HEK293 (cell line): ENCODE results near the gene PPP4C.

ENCODE experiments used
- GLI2 ChIP-seq: fragments of 450-650 bp; formaldehyde crosslinking; IDR thresholded peaks from 2 replicates; pipeline ENCODE4; 2017; ENCODE audit warnings: missing biosample characterization, missing genetic modification characterization, low read depth, borderline replicate concordance
- KLF1 ChIP-seq: fragments of 450-650 bp; formaldehyde crosslinking; IDR thresholded peaks from 2 replicates; pipeline ENCODE4 v1.5.1; 2016; ENCODE audit warnings: missing biosample characterization, missing genetic modification characterization
- KLF7 ChIP-seq: fragments of 450-650 bp; formaldehyde crosslinking; IDR thresholded peaks from 2 replicates; pipeline ENCODE4 v1.5.1; 2016; ENCODE audit warnings: missing biosample characterization, missing genetic modification characterization, borderline replicate concordance
- MEIS1 ChIP-seq: sonication (generic); formaldehyde crosslinking; IDR thresholded peaks from 2 replicates; pipeline ENCODE4 v1.8.1; 2022; ENCODE audit warnings: missing genetic modification reagents, mild to moderate bottlenecking, borderline replicate concordance
- MZF1 ChIP-seq: fragments of 450-650 bp; formaldehyde crosslinking; IDR thresholded peaks from 2 replicates; pipeline ENCODE4 v1.5.1; 2017; ENCODE audit warnings: missing biosample characterization, missing genetic modification characterization, borderline replicate concordance
- OVOL3 ChIP-seq: fragments of 450-650 bp; formaldehyde crosslinking; IDR thresholded peaks from 2 replicates; pipeline ENCODE4 v1.5.1; 2016; ENCODE audit warnings: missing biosample characterization, missing genetic modification characterization
- PATZ1 ChIP-seq: fragments of 450-650 bp; formaldehyde crosslinking; IDR thresholded peaks from 2 replicates; pipeline ENCODE4 v1.5.1; 2016; ENCODE audit warnings: missing biosample characterization, missing genetic modification characterization
- SP2 ChIP-seq: fragments of 450-650 bp; formaldehyde crosslinking; IDR thresholded peaks from 2 replicates; pipeline ENCODE4 v1.5.1; 2016; ENCODE audit warnings: missing biosample characterization, missing genetic modification characterization
- SP7 ChIP-seq: fragments of 450-650 bp; formaldehyde crosslinking; IDR thresholded peaks from 2 replicates; pipeline ENCODE4 v1.5.1; 2016; ENCODE audit warnings: missing biosample characterization, missing genetic modification characterization
- ZBTB17 ChIP-seq: fragments of 450-650 bp; formaldehyde crosslinking; IDR thresholded peaks from 2 replicates; pipeline ENCODE4 v1.5.1; 2016; ENCODE audit warnings: missing biosample characterization, missing genetic modification characterization
- ZFP69B ChIP-seq: fragments of 450-650 bp; formaldehyde crosslinking; IDR thresholded peaks from 2 replicates; pipeline ENCODE4 v1.5.1; 2016; ENCODE audit warnings: missing biosample characterization, missing genetic modification characterization
- ZNF211 ChIP-seq: fragments of 450-650 bp; formaldehyde crosslinking; IDR thresholded peaks from 2 replicates; pipeline ENCODE4 v1.5.1; 2016; ENCODE audit warnings: low read depth, missing biosample characterization, missing genetic modification characterization
- ZNF311 ChIP-seq: fragments of 450-650 bp; formaldehyde crosslinking; IDR thresholded peaks from 2 replicates; pipeline ENCODE4 v1.5.1; 2017; ENCODE audit warnings: missing biosample characterization, missing genetic modification characterization, borderline replicate concordance
- ZNF324 ChIP-seq: fragments of 450-650 bp; formaldehyde crosslinking; IDR thresholded peaks from 2 replicates; pipeline ENCODE4 v1.5.1; 2016; ENCODE audit warnings: missing biosample characterization, missing genetic modification characterization
- ZNF404 ChIP-seq: fragments of 450-650 bp; formaldehyde crosslinking; IDR thresholded peaks from 2 replicates; pipeline ENCODE4 v1.5.1; 2017; ENCODE audit warnings: missing biosample characterization, missing genetic modification characterization
- ZNF518A ChIP-seq: fragments of 450-650 bp; formaldehyde crosslinking; conservative IDR thresholded peaks from 2 replicates; pipeline ENCODE4 v1.5.1; 2016; ENCODE audit warnings: low read depth, missing biosample characterization, missing genetic modification characterization
- ZNF548 ChIP-seq: fragments of 450-650 bp; formaldehyde crosslinking; IDR thresholded peaks from 2 replicates; pipeline ENCODE4 v1.5.1; 2016; ENCODE audit warnings: missing biosample characterization, missing genetic modification characterization
- ZNF629 ChIP-seq: fragments of 450-650 bp; formaldehyde crosslinking; IDR thresholded peaks from 2 replicates; pipeline ENCODE4 v1.5.1; 2017; ENCODE audit warnings: missing biosample characterization, missing genetic modification characterization
- ZNF654 ChIP-seq: fragments of 450-650 bp; formaldehyde crosslinking; IDR thresholded peaks from 2 replicates; pipeline ENCODE4 v1.5.1; 2016; ENCODE audit warnings: low read depth, missing biosample characterization, missing genetic modification characterization
- ZNF664 ChIP-seq: fragments of 450-650 bp; formaldehyde crosslinking; IDR thresholded peaks from 2 replicates; pipeline ENCODE4 v1.5.1; 2016; ENCODE audit warnings: missing biosample characterization, missing genetic modification characterization
- ZNF677 ChIP-seq: fragments of 450-650 bp; IDR thresholded peaks from 2 replicates; pipeline ENCODE4 v1.5.0; 2018; ENCODE audit warnings: missing biosample characterization, mild to moderate bottlenecking, missing genetic modification characterization, moderate library complexity
- TF ChIP-seq, protein P1 (sequence below): fragments of 450-650 bp; formaldehyde crosslinking; IDR thresholded peaks from 2 replicates; pipeline ENCODE4 v1.5.1; 2016; ENCODE audit warnings: missing biosample characterization, missing genetic modification characterization
- TF ChIP-seq, protein P2 (sequence below): fragments of 450-650 bp; formaldehyde crosslinking; IDR thresholded peaks from 2 replicates; pipeline ENCODE4 v1.5.1; 2017; ENCODE audit warnings: missing biosample characterization, mild to moderate bottlenecking, missing genetic modification characterization, moderate library complexity
- TF ChIP-seq, protein P3 (sequence below): fragments of 450-650 bp; formaldehyde crosslinking; IDR thresholded peaks from 2 replicates; pipeline ENCODE4 v1.5.1; 2016; ENCODE audit warnings: missing biosample characterization, missing genetic modification characterization
- TF ChIP-seq, protein P4 (sequence below): fragments of 450-650 bp; formaldehyde crosslinking; IDR thresholded peaks from 2 replicates; pipeline ENCODE4 v1.5.1; 2016; ENCODE audit warnings: missing biosample characterization, missing genetic modification characterization

Gene PPP4C

DNA sequence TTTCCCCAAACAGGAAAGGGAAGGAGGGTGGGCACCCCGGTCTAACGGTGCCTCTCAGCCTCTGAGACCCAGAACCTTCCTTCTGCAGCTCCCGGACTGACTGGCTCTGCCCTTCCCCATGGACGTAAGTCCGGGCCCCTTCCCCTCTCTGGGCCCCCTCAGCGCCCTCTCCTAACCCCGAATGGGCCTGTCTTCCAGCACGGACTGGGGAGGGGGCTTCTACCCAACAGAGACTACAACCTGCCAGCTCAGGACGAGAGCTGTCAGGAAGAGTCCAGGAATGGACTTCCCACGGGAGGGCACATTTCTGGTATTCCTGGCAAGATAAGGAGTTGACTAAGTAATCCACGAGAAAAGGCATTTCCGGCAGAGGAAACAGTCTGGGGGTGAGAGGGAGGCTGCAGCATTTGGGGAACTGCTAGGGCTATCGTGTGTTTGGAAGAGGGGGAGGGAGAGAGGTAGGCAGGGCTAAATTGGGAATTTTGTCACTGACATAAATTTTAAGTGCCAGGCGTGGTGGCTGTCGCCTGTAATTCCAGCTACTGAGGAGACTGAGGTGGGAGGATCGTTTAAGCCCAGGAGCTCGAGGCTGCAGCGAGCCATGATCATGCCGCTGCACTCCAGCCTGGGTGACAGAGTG, 22.3 kb upstream of the PPP4C start (continued):
- TF ChIP-seq ZNF654 (tag by site-specific recombination) (no peak), ZNF677 (tag by site-specific recombination) (no peak), ZNF548 (no peak), ZNF664 (tag by site-specific recombination) (0 out of 2 replicates have a peak, but pooled peaks have one; percentile 70), KLF7 (0 out of 2 replicates have a peak, but pooled peaks have one; percentile 26), ZNF211 (tag by site-specific recombination) (no peak), PATZ1 (tag by site-specific recombination) (peak; percentile 87), ZNF629 (peak; percentile 21), MZF1 (tag by site-specific recombination) (peak; percentile 56; the same call in 1 of the 2 replicates), OVOL3 (tag by site-specific recombination) (no peak), GLI2 (tag by site-specific recombination) (no peak), ZNF518A (tag by site-specific recombination) (no peak), SP2 (peak; percentile 77), KLF1 (tag by site-specific recombination) (peak; percentile 33; the same call in 1 of the 2 replicates), ZNF324 (tag by site-specific recombination) (no peak), ZNF311 (tag by site-specific recombination) (no peak), ZNF404 (no peak), SP7 (peak; percentile 80; the same call in 1 of the 2 replicates), ZBTB17 (peak; percentile 92), ZFP69B (tag by site-specific recombination) (no peak), MEIS1 (CRISPR knock-in tag) (0 out of 2 replicates have a peak, but pooled peaks have one; percentile 51)
- TF ChIP-seq, protein P1, sequence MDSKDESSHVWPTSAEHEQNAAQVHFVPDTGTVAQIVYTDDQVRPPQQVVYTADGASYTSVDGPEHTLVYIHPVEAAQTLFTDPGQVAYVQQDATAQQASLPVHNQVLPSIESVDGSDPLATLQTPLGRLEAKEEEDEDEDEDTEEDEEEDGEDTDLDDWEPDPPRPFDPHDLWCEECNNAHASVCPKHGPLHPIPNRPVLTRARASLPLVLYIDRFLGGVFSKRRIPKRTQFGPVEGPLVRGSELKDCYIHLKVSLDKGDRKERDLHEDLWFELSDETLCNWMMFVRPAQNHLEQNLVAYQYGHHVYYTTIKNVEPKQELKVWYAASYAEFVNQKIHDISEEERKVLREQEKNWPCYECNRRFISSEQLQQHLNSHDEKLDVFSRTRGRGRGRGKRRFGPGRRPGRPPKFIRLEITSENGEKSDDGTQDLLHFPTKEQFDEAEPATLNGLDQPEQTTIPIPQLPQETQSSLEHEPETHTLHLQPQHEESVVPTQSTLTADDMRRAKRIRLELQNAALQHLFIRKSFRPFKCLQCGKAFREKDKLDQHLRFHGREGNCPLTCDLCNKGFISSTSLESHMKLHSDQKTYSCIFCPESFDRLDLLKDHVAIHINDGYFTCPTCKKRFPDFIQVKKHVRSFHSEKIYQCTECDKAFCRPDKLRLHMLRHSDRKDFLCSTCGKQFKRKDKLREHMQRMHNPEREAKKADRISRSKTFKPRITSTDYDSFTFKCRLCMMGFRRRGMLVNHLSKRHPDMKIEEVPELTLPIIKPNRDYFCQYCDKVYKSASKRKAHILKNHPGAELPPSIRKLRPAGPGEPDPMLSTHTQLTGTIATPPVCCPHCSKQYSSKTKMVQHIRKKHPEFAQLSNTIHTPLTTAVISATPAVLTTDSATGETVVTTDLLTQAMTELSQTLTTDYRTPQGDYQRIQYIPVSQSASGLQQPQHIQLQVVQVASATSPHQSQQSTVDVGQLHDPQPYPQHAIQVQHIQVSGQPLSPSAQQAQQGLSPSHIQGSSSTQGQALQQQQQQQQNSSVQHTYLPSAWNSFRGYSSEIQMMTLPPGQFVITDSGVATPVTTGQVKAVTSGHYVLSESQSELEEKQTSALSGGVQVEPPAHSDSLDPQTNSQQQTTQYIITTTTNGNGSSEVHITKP (tag by site-specific recombination), result peak; percentile 89
- TF ChIP-seq, protein P2, sequence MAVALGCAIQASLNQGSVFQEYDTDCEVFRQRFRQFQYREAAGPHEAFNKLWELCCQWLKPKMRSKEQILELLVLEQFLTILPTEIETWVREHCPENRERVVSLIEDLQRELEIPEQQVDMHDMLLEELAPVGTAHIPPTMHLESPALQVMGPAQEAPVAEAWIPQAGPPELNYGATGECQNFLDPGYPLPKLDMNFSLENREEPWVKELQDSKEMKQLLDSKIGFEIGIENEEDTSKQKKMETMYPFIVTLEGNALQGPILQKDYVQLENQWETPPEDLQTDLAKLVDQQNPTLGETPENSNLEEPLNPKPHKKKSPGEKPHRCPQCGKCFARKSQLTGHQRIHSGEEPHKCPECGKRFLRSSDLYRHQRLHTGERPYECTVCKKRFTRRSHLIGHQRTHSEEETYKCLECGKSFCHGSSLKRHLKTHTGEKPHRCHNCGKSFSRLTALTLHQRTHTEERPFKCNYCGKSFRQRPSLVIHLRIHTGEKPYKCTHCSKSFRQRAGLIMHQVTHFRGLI (tag by site-specific recombination), result no peak
- TF ChIP-seq, protein P3, sequence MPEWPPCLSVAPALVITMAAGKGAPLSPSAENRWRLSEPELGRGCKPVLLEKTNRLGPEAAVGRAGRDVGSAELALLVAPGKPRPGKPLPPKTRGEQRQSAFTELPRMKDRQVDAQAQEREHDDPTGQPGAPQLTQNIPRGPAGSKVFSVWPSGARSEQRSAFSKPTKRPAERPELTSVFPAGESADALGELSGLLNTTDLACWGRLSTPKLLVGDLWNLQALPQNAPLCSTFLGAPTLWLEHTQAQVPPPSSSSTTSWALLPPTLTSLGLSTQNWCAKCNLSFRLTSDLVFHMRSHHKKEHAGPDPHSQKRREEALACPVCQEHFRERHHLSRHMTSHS (tag by site-specific recombination), result no peak
- TF ChIP-seq, protein P4, sequence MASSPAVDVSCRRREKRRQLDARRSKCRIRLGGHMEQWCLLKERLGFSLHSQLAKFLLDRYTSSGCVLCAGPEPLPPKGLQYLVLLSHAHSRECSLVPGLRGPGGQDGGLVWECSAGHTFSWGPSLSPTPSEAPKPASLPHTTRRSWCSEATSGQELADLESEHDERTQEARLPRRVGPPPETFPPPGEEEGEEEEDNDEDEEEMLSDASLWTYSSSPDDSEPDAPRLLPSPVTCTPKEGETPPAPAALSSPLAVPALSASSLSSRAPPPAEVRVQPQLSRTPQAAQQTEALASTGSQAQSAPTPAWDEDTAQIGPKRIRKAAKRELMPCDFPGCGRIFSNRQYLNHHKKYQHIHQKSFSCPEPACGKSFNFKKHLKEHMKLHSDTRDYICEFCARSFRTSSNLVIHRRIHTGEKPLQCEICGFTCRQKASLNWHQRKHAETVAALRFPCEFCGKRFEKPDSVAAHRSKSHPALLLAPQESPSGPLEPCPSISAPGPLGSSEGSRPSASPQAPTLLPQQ (tag by site-specific recombination), result peak; percentile 49
